Vagina (tissue), 2 donors: ENCODE measurements around the gene OSBPL1A.

Source experiments
- CTCF ChIP-seq, 3 experiments: fragments of 450-650 bp in 2 of 3; fragments of 200-600 bp in 1 of 3; sonication (generic) in 1 of 3; IDR thresholded peaks; one replicate each; pipeline ENCODE4 v1.5.1; 2017 to 2019; ENCODE audit warnings: antibody characterized with exemption in 3 of 3, mild to moderate bottlenecking in 2 of 3, moderate library complexity in 2 of 3
- POLR2A ChIP-seq, 2 donors: fragments of 450-650 bp; IDR thresholded peaks; one replicate each; pipeline ENCODE4 v1.6.1; 2017; ENCODE audit warnings: antibody characterized with exemption in 2 of 2, mild to moderate bottlenecking in 2 of 2, moderate library complexity in 2 of 2
- POLR2AphosphoS5 ChIP-seq, 2 donors: sonication (generic); formaldehyde crosslinking; IDR thresholded peaks; one replicate each; pipeline ENCODE4 v1.9.0; 2017; ENCODE audit warnings: antibody characterized with exemption in 2 of 2, mild to moderate bottlenecking in 2 of 2, low read depth in 1 of 2; ENCODE audit not compliant: insufficient read depth in 1 of 2

- TF ChIP-seq CTCF (IDR thresholded peaks at IDR 0.05) (no peak), POLR2A (IDR thresholded peaks at IDR 0.05) (no peak), POLR2AphosphoS5 (IDR thresholded peaks at IDR 0.05; ENCODE audit: insufficient read depth in 1 of 2, low read depth in 1 of 2) (no peak)
Measured at GRCh38 chr18:24396082-24396633, 1.5 kb downstream of the OSBPL1A start.
